Muscle layer of colon (tissue), 2 donors: Measurements from ENCODE around the gene ARRDC5.
"Not testable (repeated sequence)": the region's sequence is repeated elsewhere in the genome, so short reads cannot be mapped to it uniquely, and the experiment has no call there.

Experiments used
- H3K27ac ChIP-seq: one replicate; pipeline ENCODE4 v1.7.0; 2013; ENCODE audit warnings: low read depth, mild to moderate bottlenecking, low read length, moderate library complexity
- H3K27me3 ChIP-seq, 2 donors: one replicate each; pipeline ENCODE4 v1.7.0; 2013; ENCODE audit warnings: low read length in 2 of 2, mild to moderate bottlenecking in 2 of 2; ENCODE audit not compliant: insufficient read depth in 2 of 2, control insufficient read depth in 1 of 2
- H3K36me3 ChIP-seq: one replicate; pipeline ENCODE4 v1.7.0; 2013; ENCODE audit warnings: mild to moderate bottlenecking, low read length; ENCODE audit not compliant: insufficient read depth
- H3K4me1 ChIP-seq: one replicate; pipeline ENCODE4 v1.7.0; 2013; ENCODE audit warnings: mild to moderate bottlenecking, low read length; ENCODE audit not compliant: insufficient read depth
- H3K4me3 ChIP-seq, 2 donors: one replicate each; pipeline ENCODE4 v1.7.0; 2013; ENCODE audit warnings: low read length in 2 of 2, low read depth in 1 of 2, mild to moderate bottlenecking in 1 of 2, moderate library complexity in 1 of 2
- H3K9ac ChIP-seq: one replicate; pipeline ENCODE4 v1.7.0; 2013; ENCODE audit warnings: low read length
- H3K9me3 ChIP-seq: one replicate; pipeline ENCODE4 v1.7.0; 2013; ENCODE audit warnings: mild to moderate bottlenecking, low read length
- donor health status: abdominal sarcoma.
- donor health status: Adenocarcinoma of cecum.

The ARRDC5 gene

DNA sequence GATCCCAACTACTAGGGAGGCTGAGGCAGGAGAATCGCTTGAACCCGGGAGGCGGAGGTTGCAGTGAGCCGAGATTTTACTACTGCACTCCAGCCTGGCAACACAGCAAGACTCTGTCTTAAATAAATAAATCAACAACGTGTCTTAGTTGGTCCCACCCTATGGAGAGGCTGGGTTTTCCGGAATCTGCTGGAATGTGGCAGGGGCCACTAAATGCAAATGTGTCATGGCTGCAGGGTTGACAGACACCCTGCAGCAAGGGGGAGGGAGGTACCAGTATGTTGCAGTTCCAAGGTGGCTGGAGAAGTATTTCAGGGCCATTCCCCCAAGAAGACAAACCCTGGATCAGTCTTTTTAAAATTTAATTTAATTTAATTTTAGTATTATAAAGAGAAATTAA is 14.9 kb downstream of the ARRDC5 start:
- not testable (repeated sequence) for H3K27me3 ChIP-seq, H3K27ac ChIP-seq, H3K36me3 ChIP-seq, H3K9me3 ChIP-seq, H3K4me1 ChIP-seq, H3K9ac ChIP-seq, H3K4me3 ChIP-seq

DNA sequence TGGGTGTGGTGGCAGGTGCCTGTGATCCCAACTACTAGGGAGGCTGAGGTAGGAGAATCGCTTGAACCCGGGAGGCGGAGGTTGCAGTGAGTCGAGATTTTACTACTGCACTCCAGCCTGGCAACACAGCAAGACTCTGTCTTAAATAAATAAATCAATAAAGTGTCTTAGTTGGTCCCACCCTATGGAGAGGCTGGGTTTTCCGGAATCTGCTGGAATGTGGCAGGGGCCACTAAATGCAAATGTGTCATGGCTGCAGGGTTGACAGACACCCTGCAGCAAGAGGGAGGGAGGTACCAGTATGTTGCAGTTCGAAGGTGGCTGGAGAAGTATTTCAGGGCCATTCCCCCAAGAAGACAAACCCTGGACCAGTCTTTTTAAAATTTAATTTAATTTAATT is 17.7 kb downstream of the ARRDC5 start:
- H3K4me1 ChIP-seq, H3K4me3 ChIP-seq, H3K9me3 ChIP-seq, H3K9ac ChIP-seq, H3K27me3 ChIP-seq, H3K36me3 ChIP-seq, H3K27ac ChIP-seq: not testable (repeated sequence)

GRCh38 chr19:4882874-4883273 is 19.8 kb downstream of the ARRDC5 start:
- not testable (repeated sequence) for H3K9ac ChIP-seq, H3K36me3 ChIP-seq, H3K4me3 ChIP-seq, H3K27ac ChIP-seq, H3K27me3 ChIP-seq, H3K9me3 ChIP-seq, H3K4me1 ChIP-seq

- Histone ChIP-seq H3K36me3 (no peaks in the 10 kb centered on the region), H3K4me3 (peak overlapping the region in 1 of 2 donors; percentile 18), H3K4me1 (peaks cover 13% of the 10 kb centered on the region), H3K9ac (no peak overlapping the region), H3K27me3 (no peaks in the 10 kb centered on the region), H3K9me3 (no peaks in the 10 kb centered on the region), H3K27ac (no peak overlapping the region)
Observed at GRCh38 chr19:4879041-4879440, 23.7 kb downstream of the ARRDC5 start.

GRCh38 chr19:4878491-4878968 is 24.2 kb downstream of the ARRDC5 start:
- H3K9me3 ChIP-seq: no peaks in the 10 kb centered on the region
- H3K9ac ChIP-seq: no peak overlapping the region
- H3K27ac ChIP-seq: no peak overlapping the region
- H3K36me3 ChIP-seq: no peaks in the 10 kb centered on the region
- H3K27me3 ChIP-seq: no peaks in the 10 kb centered on the region
- H3K4me1 ChIP-seq: peaks cover 13% of the 10 kb centered on the region
- peak overlapping the region in 1 of 2 donors; percentile 18 for H3K4me3 ChIP-seq

- peak overlapping the region; percentile 60 for H3K27ac ChIP-seq
- H3K27me3 ChIP-seq: no peaks in the 10 kb centered on the region
- peaks cover 13% of the 10 kb centered on the region for H3K4me1 ChIP-seq
- no peak overlapping the region for H3K4me3 ChIP-seq
- no peaks in the 10 kb centered on the region for H3K36me3 ChIP-seq
- H3K9ac ChIP-seq: no peak overlapping the region
- H3K9me3 ChIP-seq: no peaks in the 10 kb centered on the region
Observed at GRCh38 chr19:4877753-4878490, 24.8 kb downstream of the ARRDC5 start.

DNA sequence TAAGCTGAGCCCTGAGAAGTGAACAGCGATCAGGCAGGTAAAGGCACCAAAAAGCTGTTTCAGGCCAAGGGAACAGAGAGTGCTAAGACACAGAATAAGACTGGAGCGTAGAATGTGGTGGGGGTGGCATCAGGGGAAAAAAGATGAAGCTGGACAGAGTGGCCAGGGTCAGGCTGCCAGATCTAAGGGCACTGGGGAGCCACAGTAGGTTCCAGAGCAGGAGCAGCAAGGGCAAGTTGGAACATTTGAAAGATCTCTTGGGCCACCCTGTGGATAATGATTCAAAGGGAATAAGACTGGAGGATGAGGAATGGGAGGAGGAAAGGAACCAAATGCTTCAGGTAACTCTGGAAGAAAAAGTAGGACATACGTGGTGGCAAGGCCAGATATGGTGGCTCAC is 28.8 kb downstream of the ARRDC5 start:
- H3K36me3 ChIP-seq: no peaks in the 10 kb centered on the region
- H3K27me3 ChIP-seq: no peaks in the 10 kb centered on the region
- no peak overlapping the region for H3K27ac ChIP-seq
- peaks cover 13% of the 10 kb centered on the region for H3K4me1 ChIP-seq
- H3K4me3 ChIP-seq: no peak overlapping the region
- H3K9me3 ChIP-seq: no peaks in the 10 kb centered on the region
- H3K9ac ChIP-seq: no peak overlapping the region

GRCh38 chr19:4871711-4872110 is 31.0 kb downstream of the ARRDC5 start:
- H3K27me3 ChIP-seq: no peaks in the 10 kb centered on the region
- H3K27ac ChIP-seq: no peak overlapping the region
- no peak overlapping the region for H3K4me3 ChIP-seq
- no peak overlapping the region for H3K9ac ChIP-seq
- no peaks in the 10 kb centered on the region for H3K36me3 ChIP-seq
- H3K4me1 ChIP-seq: peaks cover 6% of the 10 kb centered on the region
- no peaks in the 10 kb centered on the region for H3K9me3 ChIP-seq

GRCh38 chr19:4870025-4870700 is 32.5 kb downstream of the ARRDC5 start:
- H3K27me3 ChIP-seq: no peaks in the 10 kb centered on the region
- no peaks in the 10 kb centered on the region for H3K9me3 ChIP-seq
- no peak overlapping the region for H3K9ac ChIP-seq
- H3K36me3 ChIP-seq: no peaks in the 10 kb centered on the region
- H3K27ac ChIP-seq: no peak overlapping the region
- H3K4me3 ChIP-seq: no peak overlapping the region
- peaks cover 12% of the 10 kb centered on the region for H3K4me1 ChIP-seq

DNA sequence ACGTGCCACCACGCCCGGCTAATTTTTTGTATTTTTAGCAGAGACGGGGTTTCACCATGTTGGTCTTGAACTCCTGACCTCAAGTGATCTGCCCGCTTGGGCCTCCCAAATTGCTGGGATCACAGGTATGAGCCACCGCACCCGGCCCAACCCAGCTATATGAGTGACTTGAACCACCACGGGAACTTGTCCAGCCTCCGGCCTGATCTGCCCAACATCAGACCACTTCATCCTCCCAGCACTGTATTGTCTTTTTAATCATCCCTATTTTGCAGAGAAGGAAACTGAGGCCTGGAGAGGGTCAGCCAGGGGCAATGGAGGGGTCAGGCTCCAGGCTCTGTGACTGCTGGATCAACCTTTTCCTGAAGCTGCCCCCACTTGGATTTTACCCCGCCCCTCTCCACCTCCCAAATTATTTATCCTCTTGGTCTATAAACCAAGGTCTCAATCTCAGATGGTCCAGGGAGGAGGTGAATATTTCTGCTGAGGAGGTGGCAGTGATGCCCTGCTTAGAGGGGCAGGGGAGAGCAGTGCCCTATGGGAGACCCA is 34.3 kb downstream of the ARRDC5 start:
- no peaks in the 10 kb centered on the region for H3K9me3 ChIP-seq

GRCh38 chr19:4867534-4868285 is 35.0 kb downstream of the ARRDC5 start, which contains the start of gene PLIN3:
Gene PLIN3 (minus strand): TSS chr19:4867667. CDS start chr19:4861394, 6,273 bp downstream.
- peaks cover 12% of the 10 kb centered on the region for H3K4me1 ChIP-seq
- peak within 1 kb of the TSS; percentile 81 to 87 for H3K4me3 ChIP-seq
- H3K27ac ChIP-seq: peak within 1 kb of the TSS; percentile 75
- no peaks in the 10 kb centered on the region for H3K9me3 ChIP-seq
- no peaks in the 10 kb centered on the region for H3K36me3 ChIP-seq
- no peaks in the 10 kb centered on the region for H3K27me3 ChIP-seq
- H3K9ac ChIP-seq: peak within 1 kb of the TSS; percentile 86

More for the DNA sequence above, 34.3 kb downstream of the ARRDC5 start:
- no peak overlapping the region for H3K4me3 ChIP-seq
- no peak overlapping the region for H3K9ac ChIP-seq
- H3K4me1 ChIP-seq: peaks cover 12% of the 10 kb centered on the region
- no peaks in the 10 kb centered on the region for H3K36me3 ChIP-seq
- H3K27ac ChIP-seq: no peak overlapping the region
- no peaks in the 10 kb centered on the region for H3K27me3 ChIP-seq
